Cardiac muscle cell (in vitro differentiated cells and primary cell): ENCODE results near the gene PRR29. TPM values are rescaled to one million over a fixed set of nuclear protein-coding genes. Genes with fewer than 3 reads are reported as not detected.
"Not testable (repeated sequence)": the region's sequence is repeated elsewhere in the genome, so short reads cannot be mapped to it uniquely, and the experiment has no call there.

Experiments
- DNase-seq, 2 donors: peaks; one replicate each; pipeline versions ENCODE4 v3.0.0 to v3.0.0-alpha.2; 2010 to 2017; ENCODE audit warnings: low read depth in 1 of 2, low spot score in 1 of 2
- H3K27ac ChIP-seq: fragments of 200-600 bp; sonication (generic); 2 replicates; pipeline ENCODE4 v1.5.1; 2016
- H3K27me3 ChIP-seq: fragments of 200-600 bp; sonication (generic); 2 replicates; pipeline ENCODE4 v1.6.0; 2016; ENCODE audit warnings: control low read depth
- H3K36me3 ChIP-seq: fragments of 200-600 bp; sonication (generic); 2 replicates; pipeline ENCODE4 v1.5.1; 2016; ENCODE audit warnings: control low read depth
- H3K4me1 ChIP-seq: fragments of 200-600 bp; sonication (generic); 2 replicates; pipeline ENCODE4 v1.8.1; 2017; ENCODE audit warnings: low read depth, mild to moderate bottlenecking, mixed run types
- H3K4me3 ChIP-seq: fragments of 200-600 bp; sonication (generic); 2 replicates; pipeline ENCODE4 v1.5.1; 2016; ENCODE audit warnings: mild to moderate bottlenecking
- H3K9me3 ChIP-seq: fragments of 200-600 bp; sonication (generic); 2 replicates; pipeline ENCODE4 v1.5.1; 2017; ENCODE audit warnings: low read depth, mild to moderate bottlenecking, control low read depth
- polyA plus RNA-seq: library from polyadenylated mRNA; unstranded; fragments of >200 nt; fragmentation: Nextera tagmentation; extraction: Ambion mirVana; gene quantifications from 2 replicates; pipeline ENCODE4 v1.2.1, GENCODE V29; 2016
- total RNA-seq: library from RNA; depleted of rRNA; stranded (reverse); fragments of >200 nt; gene quantifications from 2 replicates; pipeline ENCODE4 v1.2.3, GENCODE V29; 2016
- TF ChIP-seq, protein P1 (sequence below): IDR thresholded peaks from 2 replicates; pipeline ENCODE4 v1.5.1; 2012; ENCODE audit warnings: low read depth, mild to moderate bottlenecking, low read length

PRR29 gene
- total and polyA plus RNA-seq, 2 experiments from 2014 or later: 1.7 to 3.6 TPM

DNA sequence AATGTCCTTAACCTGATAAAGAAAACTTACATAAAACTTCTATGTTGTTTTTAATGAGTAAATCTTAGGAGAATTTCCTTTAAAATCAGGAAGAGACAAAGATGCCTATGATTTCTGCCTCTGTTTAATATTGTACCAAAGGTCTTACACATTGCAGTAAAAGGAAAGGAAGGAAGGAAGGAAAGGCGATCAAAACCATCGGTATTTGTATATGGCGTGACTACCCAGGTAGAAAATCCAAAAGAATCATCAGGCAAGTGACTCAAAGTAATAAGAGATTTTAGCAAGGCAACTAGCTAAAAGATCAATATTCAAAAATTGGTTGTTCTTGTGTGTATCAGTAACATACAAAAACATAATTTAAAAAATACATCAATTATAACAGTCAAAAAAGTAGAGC, 18.8 kb downstream of the PRR29 start:
- Histone ChIP-seq H3K27me3 (no peaks in the 10 kb centered on the region), H3K4me1 (no peaks in the 10 kb centered on the region), H3K4me3 (no peak overlapping the region), H3K27ac (no peak overlapping the region), H3K9me3 (no peaks in the 10 kb centered on the region), H3K36me3 (no peaks in the 10 kb centered on the region)
- DNase-seq: no peak
- TF ChIP-seq, protein P1, sequence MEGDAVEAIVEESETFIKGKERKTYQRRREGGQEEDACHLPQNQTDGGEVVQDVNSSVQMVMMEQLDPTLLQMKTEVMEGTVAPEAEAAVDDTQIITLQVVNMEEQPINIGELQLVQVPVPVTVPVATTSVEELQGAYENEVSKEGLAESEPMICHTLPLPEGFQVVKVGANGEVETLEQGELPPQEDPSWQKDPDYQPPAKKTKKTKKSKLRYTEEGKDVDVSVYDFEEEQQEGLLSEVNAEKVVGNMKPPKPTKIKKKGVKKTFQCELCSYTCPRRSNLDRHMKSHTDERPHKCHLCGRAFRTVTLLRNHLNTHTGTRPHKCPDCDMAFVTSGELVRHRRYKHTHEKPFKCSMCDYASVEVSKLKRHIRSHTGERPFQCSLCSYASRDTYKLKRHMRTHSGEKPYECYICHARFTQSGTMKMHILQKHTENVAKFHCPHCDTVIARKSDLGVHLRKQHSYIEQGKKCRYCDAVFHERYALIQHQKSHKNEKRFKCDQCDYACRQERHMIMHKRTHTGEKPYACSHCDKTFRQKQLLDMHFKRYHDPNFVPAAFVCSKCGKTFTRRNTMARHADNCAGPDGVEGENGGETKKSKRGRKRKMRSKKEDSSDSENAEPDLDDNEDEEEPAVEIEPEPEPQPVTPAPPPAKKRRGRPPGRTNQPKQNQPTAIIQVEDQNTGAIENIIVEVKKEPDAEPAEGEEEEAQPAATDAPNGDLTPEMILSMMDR: no peak

GRCh38 chr17:64017381-64017980, 19.3 kb downstream of the PRR29 start:
- H3K9me3 ChIP-seq: no peaks in the 10 kb centered on the region
- H3K36me3 ChIP-seq: no peaks in the 10 kb centered on the region
- no peak overlapping the region for H3K4me3 ChIP-seq
- no peak for DNase-seq
- no peak overlapping the region for H3K27ac ChIP-seq
- TF ChIP-seq, protein P1: peak; percentile 19
- no peaks in the 10 kb centered on the region for H3K27me3 ChIP-seq
- H3K4me1 ChIP-seq: no peaks in the 10 kb centered on the region

DNA sequence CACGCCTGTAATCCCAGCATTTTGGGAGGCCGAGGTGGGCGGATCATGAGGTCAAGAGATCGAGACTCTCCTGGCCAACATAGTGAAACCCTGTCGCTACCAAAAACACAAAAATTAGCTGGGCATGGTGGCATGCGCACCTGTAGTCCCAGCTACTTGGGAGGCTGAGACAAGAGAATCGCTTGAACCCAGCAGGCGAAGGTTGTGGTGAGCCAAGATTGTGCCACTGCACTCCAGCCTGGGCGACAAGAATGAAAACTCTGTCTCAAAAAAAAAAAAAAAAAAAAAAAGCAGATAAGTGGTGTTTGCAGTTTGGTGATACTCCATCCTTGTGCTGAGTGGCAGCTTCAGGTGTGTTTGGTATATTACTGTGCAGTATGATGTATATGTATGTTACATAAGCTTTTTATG, 21.4 kb downstream of the PRR29 start:
- DNase-seq, H3K36me3 ChIP-seq, H3K27me3 ChIP-seq, H3K27ac ChIP-seq, H3K4me1 ChIP-seq, H3K9me3 ChIP-seq, H3K4me3 ChIP-seq: not testable (repeated sequence)

DNA sequence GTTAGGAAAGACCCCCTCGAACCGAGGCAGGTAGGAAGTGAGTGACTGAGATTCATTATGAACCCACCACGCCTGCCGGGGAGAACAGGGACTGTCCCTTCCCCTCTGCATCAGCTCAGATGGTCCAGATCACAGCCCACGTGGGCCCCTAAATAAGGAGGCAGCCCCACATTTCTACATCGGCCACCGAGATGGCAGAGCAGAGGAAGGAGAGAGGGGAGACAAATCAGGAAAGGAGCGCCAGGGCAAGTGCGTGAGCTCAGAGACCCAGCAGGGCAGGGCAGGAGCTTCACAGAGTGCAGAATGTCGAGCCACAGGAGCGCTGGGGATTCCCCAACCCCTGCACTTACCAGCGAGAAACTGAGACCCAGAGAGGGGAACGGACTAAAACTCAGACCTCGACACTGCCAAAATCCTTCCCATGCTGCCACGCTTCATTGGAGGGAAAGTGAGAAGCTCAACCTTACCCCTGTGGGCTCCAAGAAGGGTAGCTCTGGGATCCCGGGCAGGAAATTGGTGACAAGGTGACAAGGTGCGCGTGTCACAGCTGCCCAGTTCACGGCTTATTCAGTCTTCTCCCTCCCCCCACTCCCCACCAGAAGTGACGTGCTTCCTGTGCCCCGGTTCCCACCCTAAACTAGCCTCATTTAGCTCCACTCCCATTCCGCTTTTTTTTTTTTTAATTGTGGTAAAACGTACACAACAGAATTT, 22.1 kb downstream of the PRR29 start, which contains the start of gene ICAM2:
ICAM2 (minus strand) TSS at position 578 of the 711 bp plus-strand sequence. CDS start 13,942 bp downstream, outside the sequence.
- DNase-seq: no peak
- TF ChIP-seq, protein P1: no peak
- H3K27me3 ChIP-seq: no peaks in the 10 kb centered on the region
- no peak within 1 kb of the TSS for H3K4me3 ChIP-seq
- no peaks in the 10 kb centered on the region for H3K9me3 ChIP-seq
- no peaks in the 10 kb centered on the region for H3K36me3 ChIP-seq
- no peaks in the 10 kb centered on the region for H3K4me1 ChIP-seq
- no peak within 1 kb of the TSS for H3K27ac ChIP-seq

GRCh38 chr17:64022611-64023063, 24.5 kb downstream of the PRR29 start:
- no peaks in the 10 kb centered on the region for H3K27me3 ChIP-seq
- no peak overlapping the region for H3K27ac ChIP-seq
- no peaks in the 10 kb centered on the region for H3K9me3 ChIP-seq
- H3K4me1 ChIP-seq: no peaks in the 10 kb centered on the region
- no peaks in the 10 kb centered on the region for H3K36me3 ChIP-seq
- no peak for DNase-seq
- no peak overlapping the region for H3K4me3 ChIP-seq
- TF ChIP-seq, protein P1: no peak

- no peak overlapping the region for H3K4me3 ChIP-seq
- no peaks in the 10 kb centered on the region for H3K9me3 ChIP-seq
- TF ChIP-seq, protein P1: no peak
- no peaks in the 10 kb centered on the region for H3K36me3 ChIP-seq
- H3K27ac ChIP-seq: no peak overlapping the region
- no peaks in the 10 kb centered on the region for H3K4me1 ChIP-seq
- no peak for DNase-seq
- H3K27me3 ChIP-seq: no peaks in the 10 kb centered on the region
Observed at GRCh38 chr17:64024215-64024654, 26.1 kb downstream of the PRR29 start.
